Spleen (tissue), 11 donors: ENCODE measurements around the gene TENT4B. TPM values are rescaled to one million over a fixed set of nuclear protein-coding genes. Genes with fewer than 3 reads are reported as not detected.

Source experiments
- DNase-seq: peaks from one replicate; pipeline ENCODE4 v3.0.0-alpha.2; 2020
- H3K27ac ChIP-seq, 8 donors: fragments of 200-600 bp; sonication (generic) in 7 of 8; 1 replicate in 4 of 8; 2 replicates in 4 of 8; pipeline versions ENCODE4 v1.5.0 to v1.8.0; 2016 to 2021; ENCODE audit warnings: inconsistent platforms in 4 of 8, mild to moderate bottlenecking in 4 of 8, moderate library complexity in 1 of 8
- H3K27me3 ChIP-seq, 7 donors: fragments of 200-600 bp; sonication (generic) in 6 of 7; replicated peaks in 1 of 7; 1 replicate in 4 of 7; 2 replicates in 3 of 7; pipeline versions ENCODE4 v1.5.0 to v1.8.0; 2016 to 2021; ENCODE audit warnings: inconsistent platforms in 3 of 7, mild to moderate bottlenecking in 1 of 7
- H3K36me3 ChIP-seq, 6 donors: fragments of 200-600 bp; sonication (generic) in 5 of 6; 1 replicate in 4 of 6; 2 replicates in 2 of 6; pipeline versions ENCODE4 v1.5.0 to v1.8.0; 2016 to 2021; ENCODE audit warnings: inconsistent platforms in 2 of 6
- H3K4me1 ChIP-seq, 6 donors: fragments of 200-600 bp; sonication (generic) in 5 of 6; 1 replicate in 3 of 6; 2 replicates in 3 of 6; pipeline versions ENCODE4 v1.5.0 to v1.8.0; 2016 to 2021; ENCODE audit warnings: inconsistent platforms in 3 of 6
- H3K4me3 ChIP-seq, 8 donors: fragments of 200-600 bp; sonication (generic) in 7 of 8; 1 replicate in 4 of 8; 2 replicates in 4 of 8; pipeline versions ENCODE4 v1.5.0 to v1.8.0; 2016 to 2021; ENCODE audit warnings: inconsistent platforms in 4 of 8, mild to moderate bottlenecking in 4 of 8, moderate library complexity in 2 of 8
- H3K9me3 ChIP-seq, 8 donors: fragments of 200-600 bp; sonication (generic) in 7 of 8; 1 replicate in 4 of 8; 2 replicates in 4 of 8; pipeline versions ENCODE4 v1.5.0 to v1.8.0; 2016 to 2021; ENCODE audit warnings: inconsistent platforms in 4 of 8
- POLR2A ChIP-seq, 3 donors: fragments of 450-650 bp; IDR thresholded peaks; one replicate each; pipeline ENCODE4 v1.5.1; 2017; ENCODE audit warnings: antibody characterized with exemption in 3 of 3, mild to moderate bottlenecking in 1 of 3
- POLR2AphosphoS5 ChIP-seq, 3 donors: sonication (generic); formaldehyde crosslinking; IDR thresholded peaks; one replicate each; pipeline ENCODE4 v1.5.1; 2017; ENCODE audit warnings: antibody characterized with exemption in 3 of 3
- WGBS, 5 donors: extraction: QIAGEN DNeasy Blood & Tissue Kit in 3 of 5; methylation state at CpG; one replicate each; pipeline versions ENCODE4 v1.1.5 to v1.1.7; 2013 to 2018; 5-methylcytosine and 5-hydroxymethylcytosine counted together
- intact Hi-C: fragments of 100-400 bp; cut with DNase I; formaldehyde crosslinking; loops from one replicate; pipeline ENCODE4 v1.15.0; 2023; ENCODE audit warnings: low total_unique reads
- polyA plus RNA-seq, 3 donors: library from polyadenylated mRNA; stranded (reverse); fragments of 200-250 nt; gene quantifications; one replicate each; pipeline ENCODE4 v1.2.1, GENCODE V29; 2013
- total RNA-seq, 7 donors: library from RNA; depleted of rRNA in 3 of 7; stranded (reverse); fragments of >200 nt in 3 of 7; fragmentation: NEBNext Ultra II Directional in 4 of 7; extraction: Animal tissue kit (Norgen Biotek cat#: 25700) in 4 of 7; gene quantifications; one replicate each; pipeline versions ENCODE4 v1.1.0 to v1.2.1, GENCODE V29; 2016 to 2021
- TF ChIP-seq, protein P1 (sequence below), 11 experiments: fragments of 200-600 bp in 7 of 11; fragments of 450-650 bp in 4 of 11; sonication (generic) in 4 of 11; IDR thresholded peaks in 8 of 11; conservative IDR thresholded peaks in 3 of 11; 1 replicate in 7 of 11; 2 replicates in 4 of 11; pipeline versions ENCODE4 v1.4.0 to v1.8.0; 2016 to 2021; ENCODE audit warnings: antibody characterized with exemption in 11 of 11, inconsistent platforms in 4 of 11, mild to moderate bottlenecking in 1 of 11
- donor health status: healthy with polysubstance abuse.
- donor health status: DM: no; HTN: no; CAD: no; lungs with moderate emphysema.
- donor health status: DM: no; HTN: no; CAD: no.
- donor health status: Bipolar disorder and iron deficiency.
- donor health status: healthy.
- donor health status: DM: no; HTN: no; CAD: no.
- donor health status: DM: yes; HTN: yes; CAD: no.

Gene TENT4B
- total and polyA plus RNA-seq, 10 donors = 4.2 to 16.4 (median 12.1) TPM

DNA sequence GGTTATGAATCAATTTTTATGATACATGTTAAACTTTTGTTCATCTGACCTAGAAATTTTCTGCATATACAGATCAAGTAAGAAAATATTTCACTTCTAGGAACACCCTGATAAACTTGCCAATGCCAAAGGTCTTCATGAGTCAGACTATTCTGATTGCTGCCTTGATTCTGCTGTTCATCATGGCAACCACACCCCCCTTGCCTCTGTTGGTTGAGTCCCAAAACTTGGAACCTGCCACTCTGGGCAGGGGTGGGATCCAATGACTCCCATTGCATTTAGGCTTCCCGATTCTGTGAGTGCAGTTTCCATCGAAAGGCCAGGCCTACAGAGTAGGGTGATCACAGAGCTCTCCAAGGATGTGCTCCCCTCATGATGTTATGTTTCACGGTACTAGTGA is 15.8 kb upstream of the TENT4B start:
- no peak for DNase-seq
- 90 to 100% (median 98%) methylated on average over 3 of the region's 3 CpGs for WGBS, 5 donors
- intact Hi-C loops = no loop called here
- no peak overlapping the region for H3K27ac ChIP-seq
- H3K9me3 ChIP-seq = no peaks in the 10 kb centered on the region
- H3K4me3 ChIP-seq = no peak overlapping the region
- H3K36me3 ChIP-seq = no peaks in the 10 kb centered on the region
- H3K27me3 ChIP-seq = no peaks in the 10 kb centered on the region
- no peaks in the 10 kb centered on the region for H3K4me1 ChIP-seq
- TF ChIP-seq, protein P1, sequence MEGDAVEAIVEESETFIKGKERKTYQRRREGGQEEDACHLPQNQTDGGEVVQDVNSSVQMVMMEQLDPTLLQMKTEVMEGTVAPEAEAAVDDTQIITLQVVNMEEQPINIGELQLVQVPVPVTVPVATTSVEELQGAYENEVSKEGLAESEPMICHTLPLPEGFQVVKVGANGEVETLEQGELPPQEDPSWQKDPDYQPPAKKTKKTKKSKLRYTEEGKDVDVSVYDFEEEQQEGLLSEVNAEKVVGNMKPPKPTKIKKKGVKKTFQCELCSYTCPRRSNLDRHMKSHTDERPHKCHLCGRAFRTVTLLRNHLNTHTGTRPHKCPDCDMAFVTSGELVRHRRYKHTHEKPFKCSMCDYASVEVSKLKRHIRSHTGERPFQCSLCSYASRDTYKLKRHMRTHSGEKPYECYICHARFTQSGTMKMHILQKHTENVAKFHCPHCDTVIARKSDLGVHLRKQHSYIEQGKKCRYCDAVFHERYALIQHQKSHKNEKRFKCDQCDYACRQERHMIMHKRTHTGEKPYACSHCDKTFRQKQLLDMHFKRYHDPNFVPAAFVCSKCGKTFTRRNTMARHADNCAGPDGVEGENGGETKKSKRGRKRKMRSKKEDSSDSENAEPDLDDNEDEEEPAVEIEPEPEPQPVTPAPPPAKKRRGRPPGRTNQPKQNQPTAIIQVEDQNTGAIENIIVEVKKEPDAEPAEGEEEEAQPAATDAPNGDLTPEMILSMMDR (IDR thresholded peaks at IDR 0.05 in 8 of 11, conservative IDR thresholded peaks at IDR 0.05 in 3 of 11) = no peak
- no peak for TF ChIP-seq POLR2AphosphoS5 (IDR thresholded peaks at IDR 0.05)
- TF ChIP-seq POLR2A (IDR thresholded peaks at IDR 0.05) = no peak

DNA sequence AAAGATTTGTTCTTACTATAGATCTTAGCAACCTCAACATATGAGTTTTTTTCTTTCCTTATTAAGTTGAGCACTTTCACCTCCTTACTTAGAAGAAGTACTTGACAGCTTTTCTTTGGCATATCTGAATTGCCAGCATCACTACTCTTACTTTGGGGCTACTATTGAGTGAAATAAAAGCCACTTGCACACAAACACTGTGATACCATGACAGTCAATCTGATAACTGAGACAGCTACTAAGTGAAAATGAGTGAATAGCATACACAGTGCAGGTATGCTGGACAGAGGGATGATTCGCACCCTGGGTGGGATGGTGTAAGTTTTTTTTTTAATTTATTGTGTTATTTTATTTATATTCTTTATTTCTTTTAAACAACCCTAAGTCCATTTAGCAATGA is 13.5 kb upstream of the TENT4B start:
- Histone ChIP-seq H3K27ac (no peak overlapping the region), H3K36me3 (no peaks in the 10 kb centered on the region), H3K4me1 (no peaks in the 10 kb centered on the region), H3K4me3 (no peak overlapping the region), H3K27me3 (no peaks in the 10 kb centered on the region), H3K9me3 (no peaks in the 10 kb centered on the region)
- TF ChIP-seq, protein P1 (IDR thresholded peaks at IDR 0.05 in 8 of 11, conservative IDR thresholded peaks at IDR 0.05 in 3 of 11) = no peak
- no peak for TF ChIP-seq POLR2A (IDR thresholded peaks at IDR 0.05)
- intact Hi-C loops = no loop called here
- DNase-seq = no peak
- WGBS, 5 donors = 81 to 100% (median 94%) methylated on average over 1 of the region's 1 CpG

DNA sequence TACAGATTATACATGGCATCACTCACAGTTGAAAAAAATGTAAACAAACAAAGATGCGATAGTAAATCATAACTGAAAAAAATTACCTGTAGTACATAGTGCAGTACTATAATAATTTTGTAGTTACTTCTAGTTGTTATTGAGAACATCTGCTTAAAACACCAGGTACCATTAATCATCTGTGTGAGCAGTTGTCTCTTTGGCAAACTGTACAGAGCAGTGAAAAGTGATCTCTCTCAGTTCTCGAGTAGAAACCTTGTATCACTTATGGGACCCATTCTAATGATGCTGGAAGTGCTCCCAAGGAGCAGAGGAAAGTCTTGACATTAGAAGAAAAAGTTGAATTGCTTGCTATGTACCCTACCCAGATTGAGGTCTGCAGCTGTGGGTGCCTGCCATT is 8.9 kb upstream of the TENT4B start:
- Histone ChIP-seq H3K4me3 (no peak overlapping the region), H3K36me3 (no peaks in the 10 kb centered on the region), H3K4me1 (no peaks in the 10 kb centered on the region), H3K9me3 (no peaks in the 10 kb centered on the region), H3K27ac (no peak overlapping the region), H3K27me3 (no peaks in the 10 kb centered on the region)
- intact Hi-C loops = no loop called here
- 80 to 91% (median 86%) methylated on average over 2 of the region's 2 CpGs for WGBS, 5 donors
- no peak for TF ChIP-seq POLR2AphosphoS5 (IDR thresholded peaks at IDR 0.05)
- TF ChIP-seq POLR2A (IDR thresholded peaks at IDR 0.05) = no peak
- TF ChIP-seq, protein P1 (IDR thresholded peaks at IDR 0.05 in 8 of 11, conservative IDR thresholded peaks at IDR 0.05 in 3 of 11) = no peak
- DNase-seq = no peak

DNA sequence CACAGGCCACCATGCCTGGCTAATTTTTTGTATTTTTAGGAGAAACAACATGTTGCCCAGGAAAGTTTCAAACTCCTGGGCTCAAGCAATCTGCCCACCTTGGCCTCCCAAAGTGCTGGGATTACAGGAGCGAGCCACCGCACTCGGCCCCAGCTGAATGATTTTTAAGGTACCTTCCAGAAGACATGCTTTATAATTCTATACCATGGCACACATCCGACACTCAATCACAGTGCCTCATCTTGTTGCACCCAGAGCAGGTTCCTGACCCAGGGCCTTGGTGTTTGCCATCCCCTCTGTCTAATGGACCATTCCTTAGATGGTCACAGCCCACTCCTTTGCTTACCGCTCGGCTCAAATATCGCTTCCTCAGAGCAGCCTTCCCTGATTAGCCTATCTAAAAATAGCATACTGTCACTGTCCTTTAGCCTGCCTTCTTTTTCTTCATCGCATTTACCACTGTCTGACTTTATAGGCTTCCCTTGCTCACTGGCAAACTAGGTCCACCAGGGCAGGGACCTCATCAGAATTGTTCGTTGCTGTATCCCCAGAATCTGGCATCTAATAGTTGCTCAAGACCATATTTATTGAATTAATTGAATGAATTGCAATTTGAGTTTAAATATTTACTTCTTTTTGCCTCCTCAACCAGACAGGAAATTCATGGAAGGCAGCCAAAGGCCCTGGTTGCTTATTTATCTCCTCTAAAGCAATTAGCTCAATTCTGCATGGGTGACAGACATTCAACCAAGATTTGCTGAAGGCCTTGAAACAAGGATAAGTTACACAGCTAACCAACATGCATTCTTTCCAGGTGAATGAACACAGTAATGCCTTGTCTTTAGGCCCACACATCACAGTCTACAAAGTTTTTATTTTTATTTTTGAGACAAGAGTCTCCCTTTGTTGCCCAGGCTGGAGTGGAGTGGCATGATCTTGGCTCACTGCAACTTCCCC is 6.3 kb upstream of the TENT4B start:
- H3K27me3 ChIP-seq = no peaks in the 10 kb centered on the region
- no peaks in the 10 kb centered on the region for H3K9me3 ChIP-seq
- WGBS, 5 donors = 85 to 91% (median 88%) methylated on average over 9 of the region's 9 CpGs
- H3K4me1 ChIP-seq = peaks cover 0 to 6% (median 2%) of the 10 kb centered on the region in 6 donors
- no peak for DNase-seq
- no peak overlapping the region for H3K4me3 ChIP-seq
- intact Hi-C loops = no loop called here
- no peaks in the 10 kb centered on the region for H3K36me3 ChIP-seq
- no peak overlapping the region for H3K27ac ChIP-seq
- TF ChIP-seq POLR2AphosphoS5 (IDR thresholded peaks at IDR 0.05) (no peak), POLR2A (IDR thresholded peaks at IDR 0.05) (no peak)
- TF ChIP-seq, protein P1 (IDR thresholded peaks at IDR 0.05 in 8 of 11, conservative IDR thresholded peaks at IDR 0.05 in 3 of 11) = no peak
